HG03558 (cell line): ENCODE results near the gene PBXIP1.

Experiments used
- ATAC-seq: cut with Tn5 transposase; IDR thresholded peaks from one replicate; pipeline ENCODE4 v1.9.1; 2021; ENCODE audit warnings: moderate number of reproducible peaks; ENCODE audit not compliant: unreplicated experiment; ENCODE audit errors: extremely low read depth

Gene PBXIP1

DNA sequence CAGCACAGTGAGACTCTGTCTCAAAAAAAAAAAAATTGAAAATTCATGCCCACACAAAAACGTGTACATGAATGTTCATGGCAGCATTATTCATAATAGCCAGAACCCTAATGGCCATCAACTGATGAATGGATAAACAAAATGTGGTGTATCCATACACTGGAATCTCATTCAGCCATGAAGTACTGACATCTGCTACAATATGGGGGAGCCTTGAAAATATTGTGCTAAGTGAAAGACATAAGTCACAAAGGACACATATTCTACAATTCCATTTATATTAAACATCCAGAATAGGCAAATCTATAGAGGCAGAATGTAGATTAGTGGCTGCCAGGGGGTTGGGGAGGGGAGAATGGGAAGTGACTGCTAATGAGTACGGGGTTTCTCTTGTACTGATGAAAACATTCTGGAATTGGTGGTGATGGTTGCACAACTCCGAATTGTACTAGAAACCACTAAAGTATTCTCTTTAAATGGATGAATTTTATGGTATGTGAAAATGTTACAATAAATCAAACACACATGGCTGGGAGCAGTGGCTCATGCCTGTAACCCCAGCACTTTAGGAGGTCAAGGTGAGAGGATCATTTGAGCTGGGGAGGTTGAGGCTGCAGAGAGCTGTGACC is 52.8 kb downstream of the PBXIP1 start:
- no peak for ATAC-seq

GRCh38 chr1:154901591-154901990 is 54.3 kb downstream of the PBXIP1 start:
- ATAC-seq, result no peak

DNA sequence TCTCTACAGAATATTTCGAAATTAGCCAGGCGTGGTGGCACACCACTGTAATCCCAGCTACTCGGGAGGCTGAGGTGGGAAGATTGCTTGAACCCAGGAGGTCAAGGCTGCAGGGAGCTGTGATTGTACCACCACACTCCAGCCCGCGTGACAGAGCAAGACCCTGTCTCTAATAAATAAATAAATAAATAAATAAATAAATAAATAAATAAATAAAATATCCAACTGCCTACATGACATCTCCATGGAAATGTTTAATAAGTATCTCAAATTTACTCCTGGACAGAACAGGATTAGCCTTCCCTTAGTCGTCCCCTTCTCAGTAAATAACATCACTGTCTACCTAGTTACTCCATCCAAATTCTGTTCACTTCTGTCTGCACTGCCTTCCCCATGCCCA is 56.9 kb downstream of the PBXIP1 start:
- no peak for ATAC-seq

DNA sequence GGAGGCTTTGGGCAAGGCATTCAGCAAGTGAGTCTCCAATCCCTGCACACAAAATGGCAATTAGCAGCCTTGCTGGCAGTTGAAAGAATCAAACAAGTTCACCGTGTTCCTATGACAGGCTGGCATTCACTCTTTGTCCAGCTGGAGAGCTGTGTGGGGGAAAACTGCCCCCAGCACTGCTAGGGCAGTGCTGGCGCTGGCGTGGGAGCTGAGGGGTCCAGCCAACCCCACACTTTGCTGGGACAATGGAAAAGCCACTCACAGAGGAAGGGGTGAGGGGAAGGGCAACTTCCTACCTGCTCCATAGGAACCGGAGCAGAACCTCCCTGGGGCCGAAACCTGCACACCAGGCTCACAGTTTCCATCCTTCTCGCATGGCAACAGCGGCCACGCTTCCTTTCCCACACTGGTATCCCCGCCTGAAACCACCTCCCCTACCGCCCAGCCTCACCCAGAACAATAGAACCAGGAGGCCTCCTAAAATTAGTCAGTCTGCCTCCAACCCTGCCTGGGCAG is 59.1 kb downstream of the PBXIP1 start:
- no peak for ATAC-seq

DNA sequence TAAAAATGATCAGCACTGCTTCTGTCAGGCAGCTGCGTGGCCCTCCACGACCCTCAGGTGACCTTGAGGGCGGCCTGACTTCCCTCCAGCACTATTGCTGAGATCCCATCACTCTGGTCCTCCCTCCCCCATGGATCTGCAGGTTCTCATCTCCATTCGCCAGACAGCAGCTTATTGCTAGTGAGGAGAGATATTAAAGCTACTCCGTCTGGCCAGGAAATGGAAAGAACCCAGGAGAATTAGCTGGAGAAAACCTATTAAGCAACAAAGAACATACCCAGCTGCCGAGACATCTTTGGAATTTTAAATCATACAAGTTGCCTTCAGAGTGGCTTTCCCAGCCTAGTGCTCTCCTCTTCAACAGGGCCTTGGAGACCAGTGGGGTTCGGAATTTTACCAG is 60.1 kb downstream of the PBXIP1 start:
- ATAC-seq, result no peak
